GM18507 (cell line): Measurements from ENCODE around the gene KDM3B.

Experiments
- DNase-seq: peaks from one replicate; pipeline ENCODE4 v3.0.0; 2011; ENCODE audit warnings: low read depth; ENCODE audit not compliant: insufficient read length; ENCODE audit errors: extremely low spot score
- FAIRE-seq: peaks from 2 replicates; lab custom pipeline; 2011; peaks lifted over from hg19 to GRCh38; lab: Jason Lieb, UNC

KDM3B gene

DNA sequence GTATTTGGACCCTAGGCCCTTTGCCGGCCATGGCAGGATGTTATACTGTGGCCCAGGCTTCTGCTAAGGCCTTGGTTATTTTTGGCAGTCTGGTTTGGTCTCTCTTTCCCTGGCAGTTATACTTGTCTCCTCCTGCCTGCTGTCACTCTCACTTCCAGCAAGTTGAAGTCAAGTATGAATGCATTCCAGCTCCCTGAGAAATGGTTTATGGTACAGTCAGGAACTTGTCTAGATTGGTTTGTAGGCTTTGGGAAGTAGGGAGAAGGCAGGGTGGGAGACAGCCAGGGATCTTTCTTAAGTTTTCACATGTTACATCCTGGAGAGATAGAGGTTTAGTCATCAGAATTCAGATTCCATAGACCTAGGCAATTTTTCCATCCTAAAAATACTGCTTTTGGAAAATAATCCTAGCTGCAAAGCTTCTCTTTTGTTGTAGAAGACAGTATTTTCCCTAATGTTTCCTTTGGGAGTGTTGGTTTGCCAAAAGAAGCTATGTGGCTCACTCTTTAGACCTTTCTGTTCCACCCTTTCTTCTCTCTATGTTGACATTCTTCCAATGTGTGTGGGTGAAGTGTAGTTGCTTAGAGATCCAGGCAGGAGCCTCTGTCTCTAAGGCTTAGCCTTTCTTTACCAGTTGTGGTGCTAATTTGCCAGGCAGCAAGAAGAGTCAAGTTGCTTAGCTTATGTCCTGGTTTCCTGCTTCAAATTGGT lies 2.5 kb upstream of the KDM3B start:
- FAIRE-seq (no peak), DNase-seq (no peak)

DNA sequence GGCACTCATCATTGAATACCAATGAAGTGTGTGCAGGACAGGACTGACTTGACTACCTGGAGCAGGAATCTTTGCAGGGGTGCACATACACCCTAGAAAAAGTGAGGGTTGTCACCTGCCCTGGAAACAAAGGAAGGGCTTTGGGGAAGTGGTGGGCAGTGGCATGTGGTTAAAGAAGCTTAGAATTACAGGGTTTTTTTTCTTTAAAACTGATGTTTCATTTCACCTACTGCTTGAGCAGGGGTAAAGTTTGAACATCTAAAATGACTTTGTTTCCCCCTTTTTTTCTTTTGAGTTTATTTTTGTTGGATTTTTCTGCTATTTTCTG lies 2.0 kb upstream of the KDM3B start:
- FAIRE-seq (no peak), DNase-seq (no peak)

- FAIRE-seq: no peak
- DNase-seq: no peak
These were observed 1.4 kb upstream of the KDM3B start for GRCh38 chr5:138351056-138351455.

- no peak for DNase-seq
- no peak for FAIRE-seq
These were observed 968 bp upstream of the KDM3B start for GRCh38 chr5:138351517-138351916.

- FAIRE-seq: peak; percentile 48
- DNase-seq: peak; percentile 35
These were observed 456 bp downstream of the KDM3B start for GRCh38 chr5:138352722-138353559.

DNA sequence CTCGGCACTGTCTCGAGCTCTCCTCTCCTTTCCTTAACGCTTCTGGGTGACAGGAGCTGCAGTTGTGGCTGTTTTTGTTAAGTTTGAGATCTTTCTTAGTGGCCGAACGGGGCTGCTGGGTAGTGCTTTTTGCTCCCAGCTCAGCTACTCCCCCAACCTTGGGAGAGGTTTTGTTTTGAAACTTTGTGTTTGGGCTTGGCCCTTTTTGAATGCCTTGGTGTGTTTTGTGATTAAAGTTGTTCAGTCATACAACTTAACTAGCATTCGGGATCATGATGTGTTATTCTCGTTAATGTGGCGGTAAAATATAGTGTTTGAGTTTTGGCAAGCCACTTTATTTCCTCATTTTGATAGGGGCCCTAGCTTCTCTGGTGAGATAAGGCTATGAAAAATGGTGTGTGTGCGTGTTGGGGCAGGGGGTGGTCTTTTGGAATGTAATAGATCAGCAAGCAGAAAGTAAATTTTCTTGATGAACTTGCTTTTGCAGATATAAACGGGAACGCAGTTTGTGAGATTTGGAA lies 1.1 kb downstream of the KDM3B start:
- DNase-seq (no peak), FAIRE-seq (no peak)

DNA sequence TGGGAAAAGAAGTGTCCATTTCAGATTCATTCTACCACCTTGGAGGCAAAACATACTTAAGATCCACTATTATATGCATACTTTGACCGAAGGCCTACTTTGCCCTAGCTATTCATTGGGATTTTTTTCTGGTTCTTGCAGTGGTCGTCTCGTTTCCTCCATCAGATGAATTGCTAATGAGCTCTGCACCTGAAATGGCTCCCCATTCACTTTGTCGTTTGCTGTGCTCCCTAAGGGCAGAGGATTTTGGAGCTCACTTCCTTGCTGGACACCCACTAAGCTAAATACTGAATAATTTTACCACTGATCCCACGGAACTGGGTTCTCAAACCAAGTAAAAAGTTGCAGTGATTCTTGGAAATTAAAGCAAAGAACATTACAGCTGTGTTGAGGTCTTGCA lies 1.9 kb downstream of the KDM3B start:
- DNase-seq: no peak
- FAIRE-seq: no peak

GRCh38 chr5:138354926-138355378 lies 2.5 kb downstream of the KDM3B start:
- DNase-seq (no peak), FAIRE-seq (peak; percentile 83)

- FAIRE-seq (no peak), DNase-seq (no peak)
These were observed 7.1 kb downstream of the KDM3B start for GRCh38 chr5:138359621-138360020.

GRCh38 chr5:138360941-138361452 lies 8.5 kb downstream of the KDM3B start:
- FAIRE-seq (no peak), DNase-seq (no peak)

DNA sequence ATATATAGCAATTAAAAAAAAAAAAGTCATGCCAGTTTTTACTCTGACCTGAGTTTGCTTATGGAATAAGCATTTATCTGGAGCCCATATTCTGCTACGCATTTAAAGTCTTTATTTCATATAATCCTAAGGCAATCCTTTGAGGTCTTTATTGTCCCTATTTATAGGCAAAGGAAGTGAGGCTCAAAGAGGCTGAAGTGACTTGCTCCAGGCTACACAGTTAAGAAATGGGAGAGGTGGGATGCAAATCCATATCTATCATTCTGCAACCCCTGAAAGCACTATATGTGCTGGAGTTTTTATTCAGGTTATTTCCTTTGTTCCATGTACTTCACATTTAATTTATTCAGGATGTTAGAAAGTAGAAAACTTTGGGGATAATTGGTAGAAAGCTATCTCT lies 12.1 kb downstream of the KDM3B start:
- no peak for FAIRE-seq
- no peak for DNase-seq

DNA sequence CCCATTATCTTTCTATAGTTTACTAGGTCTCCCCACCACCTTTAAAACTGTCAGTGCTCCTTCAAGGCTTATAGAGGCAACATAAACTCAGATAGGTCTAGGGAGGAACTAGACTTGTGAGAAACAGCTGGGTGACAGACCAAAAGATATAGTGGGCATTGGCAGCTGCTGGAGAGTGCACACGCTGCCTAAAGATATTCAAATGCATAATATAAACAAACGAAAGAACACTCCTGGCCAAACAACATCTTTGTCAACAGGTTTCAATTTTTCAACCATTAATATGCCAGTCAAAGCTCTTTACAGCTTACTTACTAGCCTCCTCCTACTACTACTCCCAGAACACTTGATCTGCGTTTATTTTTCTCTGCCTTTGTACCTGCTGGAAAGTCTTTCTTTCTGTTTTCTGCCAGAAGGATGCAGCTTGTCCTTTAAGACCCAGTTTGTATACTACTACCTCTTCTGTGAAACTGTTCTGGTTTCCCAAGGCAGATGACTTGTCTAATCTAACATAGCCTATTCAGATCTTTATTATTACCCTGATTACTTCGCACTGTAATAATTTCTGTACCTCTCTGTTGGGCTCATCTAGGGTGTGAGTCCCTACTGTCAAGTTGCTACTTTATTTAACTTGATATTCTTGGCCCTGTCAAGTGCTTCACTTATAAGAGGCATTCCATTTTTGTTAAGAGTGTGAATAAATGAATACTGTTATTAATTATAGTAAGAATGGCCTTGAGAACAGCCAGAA lies 14.3 kb downstream of the KDM3B start:
- DNase-seq: no peak
- FAIRE-seq: no peak

- no peak for FAIRE-seq
These were observed 16.8 kb downstream of the KDM3B start for GRCh38 chr5:138369261-138369660.

DNA sequence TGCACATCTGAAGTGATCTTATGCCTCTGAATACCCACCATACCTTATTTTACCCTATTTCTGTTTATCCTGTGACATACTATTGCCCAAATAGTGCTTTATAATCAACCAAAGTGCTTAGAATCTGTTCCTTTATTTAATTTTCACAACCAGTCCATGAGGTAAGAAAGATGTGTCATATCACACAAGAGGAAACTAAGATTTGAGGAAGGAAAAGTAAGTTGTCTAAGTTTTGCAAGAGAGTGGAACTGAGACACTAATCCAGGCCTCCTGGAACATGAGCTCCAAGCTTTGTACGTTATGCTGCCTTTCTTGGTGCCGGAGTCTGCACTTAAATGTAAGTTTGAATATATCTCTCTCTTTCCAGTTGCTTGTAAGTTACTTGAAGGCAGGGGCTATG lies 17.2 kb downstream of the KDM3B start:
- DNase-seq (no peak), FAIRE-seq (peak; percentile 39)

More at GRCh38 chr5:138369261-138369660, 16.8 kb downstream of the KDM3B start:
- no peak for DNase-seq

DNA sequence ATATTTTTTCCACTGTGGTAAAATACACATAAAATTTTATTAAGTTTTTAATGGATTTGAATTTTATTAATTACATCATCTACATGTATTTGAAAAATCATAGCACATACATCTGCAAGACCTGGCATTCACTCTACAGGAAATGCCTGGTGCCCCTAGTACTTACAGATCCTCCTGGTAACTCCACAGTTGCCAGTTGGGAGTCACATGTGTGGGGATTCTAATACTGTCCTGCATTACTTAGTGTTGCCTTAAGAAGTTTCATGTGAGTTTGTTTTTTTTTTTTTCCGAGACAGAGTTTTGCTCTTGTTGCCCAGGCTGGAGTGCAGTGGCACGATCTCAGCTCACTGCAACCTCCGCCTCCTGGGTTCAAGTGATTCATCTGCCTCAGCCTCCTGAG lies 18.1 kb downstream of the KDM3B start:
- no peak for FAIRE-seq
- DNase-seq: no peak

GRCh38 chr5:138371454-138371853 lies 19.0 kb downstream of the KDM3B start:
- peak; percentile 12 for FAIRE-seq

GRCh38 chr5:138372225-138372624 lies 19.7 kb downstream of the KDM3B start:
- no peak for DNase-seq
- peak; percentile 35 for FAIRE-seq

More at GRCh38 chr5:138371454-138371853, 19.0 kb downstream of the KDM3B start:
- no peak for DNase-seq

- DNase-seq: no peak
- FAIRE-seq: no peak
These were observed 20.2 kb downstream of the KDM3B start for GRCh38 chr5:138372653-138373052.

DNA sequence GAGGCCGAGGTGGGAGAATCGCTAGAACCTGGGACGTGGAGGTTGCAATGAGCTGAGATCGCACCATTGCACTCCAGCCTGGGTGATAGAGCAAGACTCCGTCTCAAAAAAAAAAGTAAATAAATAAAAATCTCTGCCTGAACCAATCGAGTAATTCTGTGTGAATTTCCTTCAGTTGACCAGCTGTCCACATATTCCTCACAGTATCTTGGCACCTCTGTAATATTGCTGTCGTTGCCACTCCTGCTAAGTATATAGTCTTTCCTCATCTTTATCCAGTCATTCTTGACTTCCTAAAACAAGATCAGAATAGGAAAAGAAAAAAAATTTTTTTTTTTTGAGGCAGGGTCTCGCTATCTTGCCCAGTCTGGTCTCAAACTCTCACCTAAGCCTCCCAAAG lies 29.9 kb downstream of the KDM3B start:
- DNase-seq: no peak
- FAIRE-seq: no peak

- DNase-seq (no peak), FAIRE-seq (no peak)
These were observed 33.2 kb downstream of the KDM3B start for GRCh38 chr5:138385660-138386059.
